Inflammatory macrophage treated with lipopolysaccharide for 1 hour (primary cell): ENCODE results near the gene ADAMTSL3.

Source experiments
- DNase-seq, 2 donors: peaks; one replicate each; pipeline ENCODE4 v3.0.0-alpha.2; 2020 to 2022

ADAMTSL3 gene

GRCh38 chr15:83838763-83839162 is 184.8 kb downstream of the ADAMTSL3 start:
- no peak for DNase-seq

- no peak for DNase-seq
These were observed 188.4 kb downstream of the ADAMTSL3 start for GRCh38 chr15:83842281-83842680.

GRCh38 chr15:83843471-83843871 is 189.5 kb downstream of the ADAMTSL3 start:
- no peak for DNase-seq

GRCh38 chr15:83844742-83845141 is 190.8 kb downstream of the ADAMTSL3 start:
- no peak for DNase-seq

GRCh38 chr15:83845230-83845629 is 191.3 kb downstream of the ADAMTSL3 start:
- DNase-seq: peak in 1 of 2 donors; percentile 11

GRCh38 chr15:83846847-83847246 is 192.9 kb downstream of the ADAMTSL3 start:
- DNase-seq: no peak

GRCh38 chr15:83848315-83849050 is 194.6 kb downstream of the ADAMTSL3 start:
- DNase-seq: peak in 1 of 2 donors; percentile 43

- no peak for DNase-seq
These were observed 196.1 kb downstream of the ADAMTSL3 start for GRCh38 chr15:83850015-83850414.

GRCh38 chr15:83850501-83851245 is 196.8 kb downstream of the ADAMTSL3 start:
- no peak for DNase-seq

- DNase-seq: no peak
These were observed 199.3 kb downstream of the ADAMTSL3 start for GRCh38 chr15:83853232-83853631.

- DNase-seq: no peak
These were observed 200.4 kb downstream of the ADAMTSL3 start for GRCh38 chr15:83854321-83854720.

- DNase-seq: no peak
These were observed 201.2 kb downstream of the ADAMTSL3 start for GRCh38 chr15:83854950-83855707.

- no peak for DNase-seq
These were observed 202.0 kb downstream of the ADAMTSL3 start for GRCh38 chr15:83855956-83856355.

- DNase-seq: no peak
These were observed 205.0 kb downstream of the ADAMTSL3 start for GRCh38 chr15:83858820-83859505.

GRCh38 chr15:83866692-83867091 is 212.8 kb downstream of the ADAMTSL3 start:
- DNase-seq: no peak

GRCh38 chr15:83869341-83869740 is 215.4 kb downstream of the ADAMTSL3 start:
- no peak for DNase-seq

GRCh38 chr15:83871808-83872559 is 218.1 kb downstream of the ADAMTSL3 start:
- no peak for DNase-seq

- DNase-seq: no peak
These were observed 220.0 kb downstream of the ADAMTSL3 start for GRCh38 chr15:83873966-83874365.

- no peak for DNase-seq
These were observed 226.6 kb downstream of the ADAMTSL3 start for GRCh38 chr15:83880529-83880928.

GRCh38 chr15:83881156-83881555 is 227.2 kb downstream of the ADAMTSL3 start:
- DNase-seq: no peak

GRCh38 chr15:83886321-83886720 is 232.4 kb downstream of the ADAMTSL3 start:
- no peak for DNase-seq

- DNase-seq: no peak
These were observed 233.5 kb downstream of the ADAMTSL3 start for GRCh38 chr15:83887404-83887803.
